ENCODE results near the gene BLCAP. TPM values are rescaled to one million over a fixed set of nuclear protein-coding genes. Genes with fewer than 3 reads are reported as not detected.

Gene BLCAP
- total and polyA plus RNA-seq, 8 donors = 65.5 to 75.4 (median 67.4) TPM

- no peak for TF ChIP-seq CTCF (IDR thresholded peaks at IDR 0.05)
- no peak for DNase-seq
- H3K36me3 ChIP-seq = no peaks in the 10 kb centered on the region
- H3K4me1 ChIP-seq = peaks cover 0 to 5% of the 10 kb centered on the region in 2 donors
- H3K27me3 ChIP-seq = no peaks in the 10 kb centered on the region
- no peak overlapping the region for H3K27ac ChIP-seq
- H3K4me3 ChIP-seq = no peak overlapping the region
- intact Hi-C loops (cut with DNase I) = loop anchor here (5.0 to 10.0 kb wide), 2 partner anchors 271 to 343 kb away; no protein-coding TSS in a partner anchor
- H3K9me3 ChIP-seq = no peaks in the 10 kb centered on the region
- no peak for ATAC-seq
Observed at GRCh38 chr20:37538003-37538402, 10.3 kb upstream of the BLCAP start.

GRCh38 chr20:37537505-37537904 is 9.8 kb upstream of the BLCAP start:
- Histone ChIP-seq H3K4me3 (no peak overlapping the region), H3K9me3 (no peaks in the 10 kb centered on the region), H3K4me1 (peaks cover 0 to 5% of the 10 kb centered on the region in 2 donors), H3K36me3 (no peaks in the 10 kb centered on the region), H3K27me3 (no peaks in the 10 kb centered on the region), H3K27ac (no peak overlapping the region)
- DNase-seq = no peak
- ATAC-seq = no peak
- intact Hi-C loops (cut with DNase I) = loop anchor here (5.0 to 10.0 kb wide), 2 partner anchors 270 to 343 kb away; no protein-coding TSS in a partner anchor
- no peak for TF ChIP-seq CTCF (IDR thresholded peaks at IDR 0.05)

GRCh38 chr20:37535443-37536132 is 7.9 kb upstream of the BLCAP start:
- Histone ChIP-seq H3K9me3 (no peaks in the 10 kb centered on the region), H3K36me3 (no peaks in the 10 kb centered on the region), H3K4me3 (no peak overlapping the region), H3K27ac (no peak overlapping the region), H3K4me1 (peaks cover 0 to 5% of the 10 kb centered on the region in 2 donors), H3K27me3 (no peaks in the 10 kb centered on the region)
- ATAC-seq = peak; percentile 44
- DNase-seq = no peak
- no peak for TF ChIP-seq CTCF (IDR thresholded peaks at IDR 0.05)
- intact Hi-C loops (cut with DNase I) = loop anchor here (5.0 to 10.0 kb wide), 2 partner anchors 268 to 341 kb away; no protein-coding TSS in a partner anchor

- ATAC-seq (peak; percentile 96), DNase-seq (peak in 2 of 4 donors; percentile 81 to 85)
- peak; percentile 73 to 82 for TF ChIP-seq CTCF (IDR thresholded peaks at IDR 0.05)
- H3K4me3 ChIP-seq = no peak overlapping the region
- no peaks in the 10 kb centered on the region for H3K9me3 ChIP-seq
- intact Hi-C loops (cut with DNase I) = loop anchor here (5.0 to 10.0 kb wide), 2 partner anchors 267 to 340 kb away; no protein-coding TSS in a partner anchor
- H3K27me3 ChIP-seq = no peaks in the 10 kb centered on the region
- H3K4me1 ChIP-seq = peaks cover 0 to 5% of the 10 kb centered on the region in 2 donors
- H3K27ac ChIP-seq = no peak overlapping the region
- H3K36me3 ChIP-seq = no peaks in the 10 kb centered on the region
Observed at GRCh38 chr20:37534401-37535157, 6.9 kb upstream of the BLCAP start.

- no peaks in the 10 kb centered on the region for H3K9me3 ChIP-seq
- H3K4me1 ChIP-seq = peaks cover 6 to 12% of the 10 kb centered on the region in 2 donors
- no peak for DNase-seq
- H3K27ac ChIP-seq = no peak overlapping the region
- H3K27me3 ChIP-seq = no peaks in the 10 kb centered on the region
- no peak overlapping the region for H3K4me3 ChIP-seq
- no peaks in the 10 kb centered on the region for H3K36me3 ChIP-seq
- intact Hi-C loops (cut with DNase I) = loop anchor here in 1 of 2 donors (10.0 kb wide), 1 partner anchor 338 kb away; no protein-coding TSS in a partner anchor
- no peak for TF ChIP-seq CTCF (IDR thresholded peaks at IDR 0.05)
- ATAC-seq = no peak
Observed at GRCh38 chr20:37533154-37533715, 5.6 kb upstream of the BLCAP start.

Measured in left lung (tissue), 10 donors.